NCI-H748 treated with DMSO at 0.1 percent for 48 hours (cell line): Measurements from ENCODE around the gene COG5.

Experiments
- DNase-seq: peaks from one replicate; lab custom pipeline; 2025; lab: John Stamatoyannopoulos, UW

The COG5 gene

DNA sequence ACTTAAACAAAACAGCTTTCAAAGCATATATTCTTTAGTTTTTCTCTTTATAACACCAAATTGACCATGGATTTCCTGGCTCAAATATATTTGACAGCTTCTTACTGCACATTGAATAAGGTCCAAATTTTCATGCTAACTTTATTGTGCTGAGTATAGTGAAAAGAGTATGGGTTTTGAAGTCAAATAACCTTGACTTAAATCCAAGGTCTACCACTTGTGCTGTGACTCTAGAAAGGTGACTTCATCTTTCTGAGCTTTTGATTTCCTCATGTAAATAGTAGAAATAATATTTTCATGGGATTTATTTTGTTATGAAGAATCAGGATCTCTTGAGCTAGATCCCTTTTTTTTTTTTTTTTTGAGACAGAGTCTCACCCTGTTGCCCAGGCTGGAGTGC lies 233.2 kb downstream of the COG5 start:
- no peak for DNase-seq

DNA sequence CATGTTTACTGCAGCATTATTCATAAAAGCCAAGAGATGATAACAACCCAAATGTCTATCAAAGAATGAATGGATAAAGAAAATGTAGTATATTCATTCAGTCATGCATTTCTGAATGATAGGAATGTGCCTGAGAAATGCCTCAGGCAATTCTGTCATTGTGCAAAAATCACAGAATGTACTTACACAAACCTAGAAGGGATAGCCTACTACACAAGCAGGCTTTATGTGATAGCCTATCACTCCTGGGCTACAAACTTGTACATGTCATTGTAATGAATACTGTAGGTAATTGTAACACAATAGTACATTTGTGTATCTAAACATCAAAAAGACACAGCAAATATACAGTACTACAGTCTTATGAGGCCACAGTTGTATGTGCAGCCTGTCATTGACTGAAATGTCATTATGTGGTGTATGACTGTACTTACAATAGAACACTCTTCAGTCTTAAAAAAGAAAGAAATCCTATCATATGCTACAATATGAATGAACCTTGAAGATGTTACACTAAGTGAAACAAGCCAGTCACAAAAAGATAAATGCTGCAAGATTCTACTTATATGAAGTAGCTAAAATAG lies 235.6 kb downstream of the COG5 start:
- DNase-seq: no peak

DNA sequence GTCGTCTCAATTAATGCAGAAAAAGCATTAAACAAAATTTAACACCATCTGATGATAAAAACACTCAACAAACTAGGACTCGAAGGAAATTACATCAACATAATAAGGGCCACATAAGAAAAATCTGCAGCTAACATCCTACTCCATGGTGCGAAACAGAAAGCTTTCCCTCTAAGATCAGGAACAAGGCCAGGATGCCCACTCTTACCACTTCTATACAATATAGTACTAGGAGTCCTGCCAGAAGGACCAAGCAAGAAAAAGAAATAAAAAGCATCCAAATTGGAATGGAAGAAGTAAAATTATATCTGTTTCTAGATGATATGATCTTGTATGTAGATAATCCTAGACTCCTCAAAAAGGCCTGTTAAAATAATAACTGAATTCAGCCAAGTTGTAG lies 237.7 kb downstream of the COG5 start:
- DNase-seq: no peak

DNA sequence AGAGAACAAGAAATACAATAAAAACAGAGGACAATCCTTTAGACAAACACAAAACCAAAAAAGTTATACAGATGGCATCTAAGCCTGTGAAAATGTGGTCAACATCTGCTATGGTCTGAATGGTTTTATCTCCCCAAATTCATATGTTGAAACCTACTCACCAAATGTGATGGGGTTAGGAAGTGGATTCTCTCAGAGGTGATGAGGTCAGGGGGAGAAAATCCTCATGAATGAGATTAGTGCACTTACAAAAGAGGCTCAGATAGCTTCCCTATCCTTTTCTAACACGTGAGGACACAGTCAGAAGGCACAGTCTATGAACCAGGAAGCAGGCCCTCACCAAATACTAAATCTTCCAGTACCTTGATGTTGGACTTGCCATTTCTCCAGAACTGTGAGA lies 241.7 kb downstream of the COG5 start:
- no peak for DNase-seq

DNA sequence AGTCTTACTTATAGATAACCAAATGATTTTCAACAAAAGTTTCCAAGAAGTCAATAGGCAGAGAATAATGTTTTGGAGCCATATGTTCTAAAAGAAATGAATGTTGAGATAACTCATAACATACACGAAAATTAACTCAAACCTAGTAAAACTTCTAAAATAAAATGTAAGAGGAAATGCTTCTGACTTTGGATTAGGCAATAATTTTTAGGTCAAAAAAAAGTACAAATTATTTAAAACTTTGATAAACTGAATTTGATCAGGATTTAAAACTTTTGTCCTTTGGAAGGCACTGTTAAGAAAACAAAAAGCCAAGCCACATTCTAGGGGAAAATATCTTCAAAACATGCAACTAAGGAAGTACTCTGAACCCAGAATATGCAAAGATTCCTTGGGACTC lies 242.1 kb downstream of the COG5 start:
- no peak for DNase-seq

DNA sequence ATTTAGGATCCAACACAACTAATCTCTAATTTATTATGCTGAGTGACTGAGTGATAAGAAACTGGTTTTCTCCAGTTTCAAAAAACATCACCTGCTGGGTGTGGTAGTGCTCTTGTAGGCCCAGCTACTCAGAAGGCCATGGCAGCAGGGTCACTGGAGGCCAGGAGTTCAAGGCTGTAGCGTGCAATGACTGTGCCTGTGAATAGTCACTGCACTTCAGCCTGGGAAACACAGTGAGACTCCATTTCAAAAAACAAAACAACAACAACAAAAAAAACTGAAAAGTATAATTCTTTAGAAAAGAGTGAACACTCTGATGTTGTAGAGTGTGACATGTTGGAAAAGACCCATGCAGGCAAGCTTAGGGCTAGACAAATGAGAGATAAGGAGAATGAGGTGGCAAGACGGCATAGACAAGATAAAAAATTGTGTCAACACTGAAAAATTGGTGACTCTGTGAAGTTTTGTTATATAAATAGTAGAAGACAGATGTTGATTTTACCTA lies 243.9 kb downstream of the COG5 start:
- no peak for DNase-seq

DNA sequence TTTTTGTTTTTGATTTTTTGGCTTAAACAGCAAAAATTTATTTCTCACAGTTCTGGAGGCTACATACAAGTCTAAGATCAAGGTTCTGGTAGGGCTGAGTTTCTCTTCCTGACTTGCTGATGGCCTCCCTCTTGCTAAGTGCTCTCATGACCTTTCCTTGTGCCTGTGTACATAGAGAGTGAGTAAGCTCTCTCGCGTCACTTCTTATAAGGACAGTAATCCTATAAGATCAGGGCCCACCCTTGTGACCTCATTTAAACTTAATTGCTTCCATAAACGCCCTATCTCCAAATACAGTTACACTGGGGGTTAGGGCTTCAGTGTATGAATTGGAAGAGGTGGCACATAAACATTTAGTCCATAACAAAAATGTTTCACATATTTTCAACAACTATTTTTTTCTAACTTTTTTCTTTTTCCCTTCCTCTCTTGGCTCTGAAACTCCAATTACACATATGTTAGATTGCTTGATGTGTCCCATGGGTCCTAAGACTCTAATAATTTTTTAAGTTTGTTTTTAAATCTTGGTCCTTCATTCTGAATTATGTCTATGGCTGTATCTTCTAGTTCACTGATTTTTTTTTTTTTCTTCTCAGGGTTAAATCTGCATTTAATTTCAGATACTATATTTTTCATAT lies 245.1 kb downstream of the COG5 start:
- no peak for DNase-seq

DNA sequence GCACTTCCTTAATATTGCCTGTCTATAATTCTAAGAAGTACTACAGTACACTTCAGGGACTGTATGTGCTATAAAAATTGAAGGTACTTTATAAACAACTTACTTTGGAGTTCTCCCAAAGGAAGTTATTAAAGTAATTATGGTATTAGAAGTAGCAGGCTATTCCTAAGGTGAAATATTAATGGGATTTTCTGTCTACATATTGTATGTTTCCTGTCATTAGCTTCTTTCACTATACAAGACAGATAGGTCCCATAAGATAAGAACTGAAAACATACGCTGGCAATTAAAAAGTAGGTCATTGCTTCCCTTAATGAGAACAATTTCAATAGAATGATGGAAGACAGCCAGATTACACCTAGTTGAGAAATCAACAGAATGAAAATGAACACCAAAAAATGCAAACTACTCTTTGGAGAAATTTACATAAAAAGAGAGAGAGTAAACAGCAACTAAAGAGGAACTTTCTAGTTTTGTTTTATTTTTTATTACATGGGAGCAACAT lies 248.0 kb downstream of the COG5 start:
- DNase-seq: no peak

DNA sequence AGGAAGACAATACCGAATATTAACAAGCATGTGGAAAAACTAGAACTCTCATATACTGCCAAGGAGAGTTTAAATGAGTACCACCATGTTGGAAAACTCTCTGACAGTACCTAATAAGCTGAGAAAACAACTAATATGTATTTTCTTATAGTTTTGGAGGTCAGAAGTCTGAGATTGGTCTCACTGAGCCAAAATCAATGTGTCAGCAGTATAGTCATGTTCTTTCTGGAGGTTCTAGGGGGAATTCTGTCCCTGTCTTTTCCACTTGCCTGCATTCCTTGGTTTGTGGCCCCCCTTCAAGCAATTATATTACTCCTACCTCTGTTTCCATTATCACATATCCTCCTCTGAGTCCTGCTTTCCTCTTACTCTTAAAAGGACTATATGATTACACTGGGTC lies 250.4 kb downstream of the COG5 start:
- DNase-seq: no peak

DNA sequence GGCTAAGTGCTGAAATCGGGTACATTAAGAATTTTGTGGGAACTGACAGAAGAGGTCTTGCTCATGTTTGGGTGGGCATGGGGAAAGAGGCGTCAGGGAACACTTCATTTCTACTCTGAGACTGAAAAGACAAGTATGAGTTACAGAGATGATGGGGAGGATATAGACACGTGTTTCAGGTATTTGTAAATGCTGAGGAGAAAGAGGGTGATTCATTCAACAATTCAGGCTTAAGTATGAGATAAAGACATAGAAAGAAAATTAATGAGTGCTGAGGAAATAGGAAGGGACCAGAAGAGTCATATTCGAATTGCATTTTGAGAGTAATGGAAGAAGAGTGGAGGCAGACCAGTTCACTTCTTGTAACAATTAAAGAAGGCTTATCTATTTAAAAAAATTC lies 251.3 kb downstream of the COG5 start:
- no peak for DNase-seq

DNA sequence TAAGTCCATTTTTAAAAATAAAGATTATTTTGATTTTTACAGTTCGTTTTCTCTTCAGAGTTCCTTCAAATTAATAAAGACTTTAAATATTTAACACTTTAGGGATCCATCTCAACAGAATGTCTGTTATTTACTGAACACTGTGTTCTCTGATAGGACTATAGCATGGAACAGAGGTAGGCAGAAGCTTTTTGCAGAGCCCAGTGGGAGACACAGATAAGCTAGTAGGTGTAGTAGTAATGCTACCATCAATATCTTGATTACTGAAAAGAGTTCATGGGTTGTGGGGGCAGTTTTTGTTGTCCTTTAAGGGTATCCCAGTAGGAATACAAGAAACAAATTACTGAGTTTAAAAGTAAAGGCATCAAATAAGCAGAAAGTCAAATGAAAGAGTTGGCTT lies 254.4 kb downstream of the COG5 start:
- no peak for DNase-seq

DNA sequence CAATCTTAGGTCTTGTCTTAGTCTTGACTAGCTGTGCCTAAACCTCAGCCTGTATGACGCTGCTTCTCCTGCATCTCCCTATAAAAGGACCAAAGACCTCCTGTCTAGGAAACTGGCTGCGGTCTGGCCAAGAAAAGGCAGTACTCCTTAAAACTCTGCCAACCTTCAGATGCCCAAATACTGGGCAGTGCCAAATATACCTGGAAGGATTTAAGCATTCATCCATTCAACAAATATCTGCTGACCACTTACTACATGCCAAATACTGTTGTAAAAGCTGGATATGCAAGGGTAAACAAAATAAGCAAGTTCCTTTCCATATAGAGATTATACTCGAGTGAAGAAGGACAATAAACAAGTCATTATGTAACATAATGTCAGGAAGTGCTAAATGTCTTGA lies 259.1 kb downstream of the COG5 start:
- no peak for DNase-seq

DNA sequence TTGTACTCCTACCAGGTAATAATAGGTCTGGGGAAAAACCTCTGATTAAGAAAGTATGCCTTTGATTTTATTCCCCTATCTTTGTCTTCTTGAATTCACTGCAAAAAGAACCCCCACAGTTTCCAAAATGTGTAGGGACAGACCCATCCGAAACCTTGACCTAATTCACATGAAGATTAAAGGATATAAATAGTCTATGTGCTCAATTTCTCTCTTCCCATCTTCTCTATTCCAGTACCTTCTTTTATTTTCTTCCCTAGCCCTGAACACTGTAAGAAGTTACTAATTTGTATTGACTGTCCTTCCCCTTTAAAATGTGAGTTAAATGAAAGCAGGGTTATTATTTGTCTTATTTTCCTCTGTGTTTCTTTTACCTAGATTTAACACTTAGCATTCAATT lies 259.7 kb downstream of the COG5 start:
- no peak for DNase-seq

DNA sequence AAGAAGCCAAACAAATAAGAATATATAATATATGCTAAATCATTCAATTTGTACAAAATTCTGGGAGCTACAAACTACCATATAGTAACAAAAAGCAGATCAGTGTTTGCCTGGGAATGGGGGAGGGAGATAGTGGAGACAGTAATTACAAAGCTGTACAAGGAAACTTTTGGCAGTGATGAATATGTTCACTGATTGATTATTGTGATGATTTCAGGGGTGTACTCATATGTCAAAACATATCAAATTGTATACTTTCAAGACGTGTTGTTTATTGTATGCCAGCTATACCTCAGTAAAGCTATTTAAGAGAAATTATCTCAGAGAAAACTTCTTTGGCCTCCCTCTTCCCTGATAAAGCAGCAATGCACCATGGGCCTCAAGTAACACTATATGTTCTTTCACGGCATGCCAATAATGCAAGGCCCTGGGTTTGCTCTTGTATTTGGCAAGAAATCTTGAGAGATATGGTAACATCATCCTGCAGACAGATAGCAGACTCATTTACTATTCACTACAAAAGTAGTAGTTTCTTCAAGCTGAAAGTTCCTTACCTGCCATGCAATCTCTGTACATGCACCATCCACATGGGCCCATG lies 261.4 kb downstream of the COG5 start:
- DNase-seq: no peak

DNA sequence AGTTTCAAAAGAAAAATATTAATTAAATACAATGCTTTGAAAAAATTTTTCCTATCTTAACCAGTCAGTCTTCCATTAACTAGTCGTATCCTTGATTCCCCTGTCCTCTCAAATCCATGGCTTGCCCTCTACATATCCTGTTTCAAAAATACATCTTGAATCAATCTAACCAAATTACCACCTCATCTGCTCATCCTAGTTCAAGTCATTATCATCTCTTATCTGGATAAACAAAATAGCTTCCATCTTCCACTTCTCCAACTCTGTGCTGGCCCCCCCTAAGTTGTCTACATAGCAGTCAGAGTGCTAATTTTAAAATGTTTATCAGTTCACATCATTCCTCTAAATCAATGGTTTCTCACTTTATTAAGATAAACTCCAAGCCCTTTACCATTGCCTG lies 269.5 kb downstream of the COG5 start:
- no peak for DNase-seq

DNA sequence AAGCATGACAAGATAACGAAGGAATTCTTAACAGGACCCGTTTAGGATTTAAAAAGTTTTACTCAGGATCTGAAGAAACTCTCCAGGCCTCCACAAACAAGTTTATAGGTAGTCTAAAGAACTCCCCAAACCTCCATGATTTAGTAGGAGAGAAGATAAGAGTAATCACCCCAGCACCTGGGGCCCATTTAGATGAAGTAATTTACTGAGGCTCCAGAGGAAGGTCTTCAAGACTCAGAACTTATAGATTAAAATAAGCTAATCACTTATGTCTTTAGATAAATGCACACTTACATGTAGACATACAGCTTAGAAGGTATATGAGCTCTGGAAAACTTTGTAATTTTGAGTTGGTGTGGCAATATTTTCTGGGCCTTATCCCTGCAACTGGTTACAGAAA lies 271.1 kb downstream of the COG5 start:
- no peak for DNase-seq

DNA sequence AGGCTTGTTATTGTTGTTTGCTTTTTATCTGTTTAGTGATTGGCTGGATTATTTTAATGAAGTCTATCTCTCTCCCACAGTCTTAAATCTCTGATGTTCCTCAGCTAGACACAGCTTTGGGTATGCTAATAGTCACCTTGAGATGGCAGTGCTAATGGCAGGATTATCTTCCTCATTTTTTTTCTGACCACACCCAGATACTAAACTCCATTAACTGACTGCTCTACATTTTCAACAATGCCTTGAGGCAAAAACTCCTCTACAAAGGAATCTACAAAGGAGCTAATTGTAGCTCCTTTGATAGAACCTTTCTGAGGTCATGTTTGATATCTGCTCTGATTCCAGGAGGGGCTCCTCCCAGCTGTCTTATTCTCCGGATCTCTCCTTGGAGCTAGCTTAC lies 272.3 kb downstream of the COG5 start:
- no peak for DNase-seq

DNA sequence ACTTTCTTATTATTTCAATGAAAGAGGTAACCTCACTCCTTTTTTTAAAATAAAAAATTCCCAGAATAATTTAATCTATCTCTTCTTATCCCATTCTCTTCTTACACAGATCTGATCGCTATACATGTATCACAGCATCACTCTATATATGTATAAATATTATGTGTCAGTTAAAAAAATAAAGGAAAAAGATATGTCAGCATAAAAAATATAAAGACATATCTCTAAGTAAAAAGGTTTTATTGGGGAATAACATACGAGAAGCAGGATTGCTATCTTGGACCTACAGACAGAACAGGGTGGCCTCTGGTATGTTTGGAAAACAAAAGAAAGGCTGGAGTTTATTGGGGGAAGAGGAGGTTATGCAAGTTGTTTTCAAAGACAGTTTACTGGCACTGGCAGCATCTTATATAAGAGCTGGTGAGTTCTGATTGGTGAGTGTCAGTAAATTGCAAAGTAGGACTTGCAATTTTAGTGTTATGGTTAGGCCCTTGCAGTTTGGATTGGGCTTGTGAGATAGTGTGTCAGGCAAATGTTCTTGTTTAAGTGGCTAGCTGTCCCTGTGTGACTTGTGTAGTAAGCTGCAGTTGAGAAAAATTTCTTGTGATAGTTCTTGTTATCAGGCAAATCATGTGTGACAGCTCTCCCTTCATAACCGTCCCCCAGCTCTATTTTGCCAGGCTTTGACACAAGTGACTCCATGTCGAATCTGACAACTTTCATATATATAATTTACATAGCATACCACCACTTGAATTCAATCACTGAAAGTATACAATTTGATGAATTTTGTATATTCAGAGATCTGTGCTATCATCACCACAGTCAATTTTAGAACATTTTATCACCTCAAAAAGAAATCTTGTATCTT lies 276.7 kb downstream of the COG5 start:
- DNase-seq: no peak

DNA sequence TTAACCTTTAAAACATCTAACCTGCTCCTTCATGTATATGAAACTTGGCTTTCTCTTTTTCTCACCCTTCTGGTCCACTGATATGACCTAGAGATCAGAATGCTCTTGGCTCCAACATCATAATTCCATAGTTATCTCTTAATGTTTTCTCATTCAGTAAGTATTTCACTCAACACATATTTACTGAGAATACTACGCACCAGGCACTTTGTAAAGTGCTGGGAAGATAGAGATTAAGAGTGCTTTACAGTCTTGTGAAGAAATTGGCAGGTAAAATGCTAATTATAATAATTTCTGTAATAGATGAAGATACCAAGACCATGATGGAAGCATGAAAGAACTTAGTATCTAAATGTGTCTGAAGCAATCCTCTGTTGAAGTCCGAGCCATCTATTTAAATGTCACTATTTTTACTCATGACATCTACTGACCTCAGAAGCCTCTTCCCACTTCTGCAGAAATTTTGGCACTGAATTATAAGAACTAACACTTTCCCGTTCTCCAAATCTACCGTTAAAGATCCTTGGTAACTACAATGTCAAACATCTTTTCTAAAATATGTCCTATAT lies 278.7 kb downstream of the COG5 start:
- DNase-seq: no peak

DNA sequence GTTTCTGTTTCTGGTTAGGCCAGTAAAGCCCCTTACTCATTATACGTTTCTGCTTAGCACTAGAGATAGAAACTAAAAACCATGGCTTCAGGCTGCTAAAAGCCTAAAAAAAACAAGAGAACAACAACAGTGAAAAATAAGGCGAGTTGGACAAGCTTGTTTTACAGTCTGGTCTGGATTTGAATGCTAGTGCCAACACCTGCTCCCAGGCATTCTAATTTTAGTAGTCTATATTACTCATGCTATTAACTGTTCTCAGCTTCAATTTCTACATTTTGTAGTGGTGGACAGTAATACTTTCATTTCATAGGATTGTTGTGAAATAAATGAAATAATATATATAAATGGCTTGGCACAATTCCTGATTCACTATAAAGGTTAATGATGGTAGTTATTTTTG lies 286.4 kb downstream of the COG5 start:
- no peak for DNase-seq

DNA sequence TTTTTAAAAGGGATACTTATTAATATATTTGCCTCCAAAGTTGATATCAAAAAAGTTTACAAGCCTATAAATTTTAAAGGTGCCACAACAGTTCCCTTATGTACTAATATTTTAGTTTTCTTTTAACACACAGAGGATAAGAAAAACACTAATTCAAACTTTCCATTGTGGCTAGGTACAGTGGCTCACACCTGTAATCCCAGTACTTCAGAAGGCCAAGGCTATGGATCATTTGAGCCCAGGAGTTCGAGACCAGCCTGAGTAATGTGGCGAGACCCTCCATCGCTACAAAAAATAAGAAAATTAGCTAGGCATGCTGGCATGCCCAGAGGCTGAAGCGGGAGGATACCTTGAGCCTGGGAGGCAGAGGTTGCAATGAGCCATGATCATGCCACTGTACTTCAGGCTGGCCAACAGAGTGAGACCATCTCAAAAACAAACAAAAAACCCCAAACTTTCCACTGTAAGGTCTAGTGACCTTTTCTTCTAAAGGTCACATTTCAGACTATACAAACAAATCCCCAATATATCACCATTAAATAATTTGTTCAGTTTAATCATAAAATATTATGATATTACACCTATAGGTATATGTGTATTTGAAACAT lies 287.4 kb downstream of the COG5 start:
- DNase-seq: no peak

DNA sequence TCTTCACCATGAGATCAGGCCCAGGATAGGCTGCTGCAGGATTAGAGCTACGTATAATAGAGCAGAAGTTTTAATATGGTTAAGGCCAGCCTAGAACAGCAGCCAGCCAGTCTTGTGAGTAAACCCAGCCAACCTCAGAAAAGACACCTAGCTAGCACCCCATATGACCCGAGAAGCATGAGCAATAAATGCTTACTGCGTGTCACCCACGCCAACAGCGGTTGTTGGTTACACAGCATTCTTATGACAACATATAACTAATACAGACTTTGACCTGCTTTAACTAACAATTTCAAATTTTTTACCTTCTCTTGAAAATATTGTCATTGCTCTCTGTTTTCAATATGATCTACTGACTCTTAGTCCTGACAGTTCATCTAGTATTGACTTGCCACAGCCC lies 289.2 kb downstream of the COG5 start:
- DNase-seq: no peak
